Measurements from ENCODE around the gene SIMC1.
"Not testable (repeated sequence)": the region's sequence is repeated elsewhere in the genome, so short reads cannot be mapped to it uniquely, and the experiment has no call there.

Gene SIMC1

GRCh38 chr5:176216393-176216916 is 21.8 kb upstream of the SIMC1 start:
- not testable (repeated sequence) for DNase-seq

DNA sequence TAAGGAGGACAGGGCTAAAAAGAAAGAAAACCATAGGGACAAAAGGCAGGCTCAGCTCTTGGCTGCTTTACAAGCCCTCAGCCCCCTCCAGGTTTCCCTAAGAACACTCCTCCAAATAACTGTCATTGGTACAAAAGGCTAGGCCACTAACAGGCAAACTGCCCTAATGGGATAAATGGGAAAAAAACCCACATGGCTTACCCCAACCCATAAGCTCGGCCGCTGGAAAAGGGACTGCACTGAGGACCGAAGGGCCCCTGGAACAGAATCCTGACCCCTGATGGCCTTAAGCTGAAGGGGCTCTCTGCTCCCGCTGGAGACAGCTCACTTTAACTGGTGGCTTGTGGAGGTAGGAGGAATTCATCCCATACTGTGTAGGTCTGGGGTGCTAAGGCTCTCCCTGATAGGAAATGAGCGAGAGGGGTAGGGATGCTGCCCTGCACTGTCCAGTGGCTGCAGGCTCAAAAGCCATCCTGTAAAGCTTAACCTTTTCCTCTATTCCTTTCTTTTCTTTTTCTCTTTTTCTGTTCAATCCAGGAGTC is 21.0 kb upstream of the SIMC1 start:
- not testable (repeated sequence) for DNase-seq

DNA sequence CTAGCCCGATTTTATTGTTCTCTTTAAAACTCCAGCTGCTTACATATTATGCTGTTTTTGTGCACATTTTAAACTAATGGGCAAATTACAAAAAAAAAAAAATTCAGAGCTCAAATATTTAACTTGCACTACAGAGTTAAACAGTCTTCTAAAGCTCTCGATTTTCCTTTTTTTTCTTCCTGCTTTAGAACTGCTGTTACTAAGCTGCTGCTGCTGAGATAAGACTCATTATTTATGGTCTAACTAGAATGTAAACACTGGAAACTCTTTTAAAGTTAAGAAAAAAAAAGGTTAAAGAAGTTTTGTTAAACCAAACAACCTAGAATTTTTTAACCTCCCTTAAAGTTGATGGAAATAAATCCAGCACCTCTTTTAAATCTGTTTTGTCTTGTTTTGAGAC is 20.5 kb upstream of the SIMC1 start:
- not testable (repeated sequence) for DNase-seq

DNA sequence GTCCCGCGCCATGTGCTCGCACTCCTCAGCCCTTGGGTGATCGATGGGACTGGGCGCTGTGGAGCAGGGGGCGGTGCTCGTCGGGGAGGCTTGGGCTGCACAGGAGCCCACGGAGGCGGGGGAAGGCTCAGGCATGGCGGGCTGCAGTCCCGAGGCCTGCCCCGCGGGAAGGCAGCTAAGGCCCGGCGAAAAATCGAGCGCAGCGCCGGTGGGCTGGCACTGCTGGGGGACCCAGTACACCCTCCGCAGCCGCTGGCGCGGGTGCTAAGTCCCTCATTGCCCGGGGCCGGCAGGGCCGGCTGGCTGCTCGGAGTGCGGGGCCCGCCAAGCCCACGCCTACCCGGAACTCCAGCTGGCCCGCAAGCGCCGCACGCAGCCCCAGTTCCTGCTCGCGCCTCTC is 16.2 kb upstream of the SIMC1 start:
- not testable (repeated sequence) for DNase-seq

- not testable (repeated sequence) for DNase-seq
These were observed 9.9 kb upstream of the SIMC1 start for GRCh38 chr5:176228358-176228757.

- DNase-seq = not testable (repeated sequence)
These were observed 5.0 kb upstream of the SIMC1 start for GRCh38 chr5:176233253-176233652.

DNA sequence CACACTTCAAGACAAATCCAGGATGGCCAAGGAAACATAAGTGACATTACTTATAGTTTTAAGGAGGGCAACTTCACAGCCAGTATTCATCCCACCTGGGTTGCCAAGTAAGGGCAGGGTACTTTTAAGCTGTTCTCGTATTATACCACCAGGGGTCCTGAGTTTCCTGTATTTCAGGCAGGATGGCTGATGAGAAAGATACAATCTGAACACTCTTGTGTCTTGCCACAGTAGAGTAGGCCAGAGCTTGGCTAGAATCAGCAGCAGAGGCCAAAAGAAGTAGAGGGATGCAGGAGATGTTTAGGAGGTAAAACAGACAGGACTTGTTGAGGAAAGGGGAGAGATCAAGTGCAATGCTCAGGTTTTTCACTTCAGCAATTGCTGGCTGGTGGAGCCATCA is 3.1 kb upstream of the SIMC1 start:
- not testable (repeated sequence) for DNase-seq

GRCh38 chr5:176238645-176239283 is 540 bp downstream of the SIMC1 start:
- DNase-seq = not testable (repeated sequence)

- DNase-seq = not testable (repeated sequence)
These were observed 1.1 kb downstream of the SIMC1 start for GRCh38 chr5:176239304-176239703.

- DNase-seq = not testable (repeated sequence)
These were observed 6.1 kb downstream of the SIMC1 start for GRCh38 chr5:176244318-176244717.

DNA sequence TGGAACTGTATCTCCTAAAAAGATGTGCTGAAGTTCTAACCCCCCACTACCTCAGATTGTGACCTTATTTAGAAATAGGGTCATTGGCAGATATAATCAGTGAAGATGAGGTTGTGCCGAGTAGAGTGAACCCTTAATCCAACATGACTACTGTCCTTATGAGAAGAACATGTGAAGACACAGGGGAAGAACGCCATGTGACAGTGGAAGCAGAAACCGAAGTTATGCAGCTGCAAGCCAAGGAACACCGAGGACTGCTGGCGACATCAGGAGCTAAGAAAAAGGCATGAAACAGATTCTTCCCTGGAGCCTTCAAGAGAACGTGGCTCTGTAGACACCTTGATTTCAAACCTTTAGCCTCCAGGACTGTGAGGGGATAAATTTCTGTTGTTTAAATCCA is 6.8 kb downstream of the SIMC1 start:
- DNase-seq = not testable (repeated sequence)

DNA sequence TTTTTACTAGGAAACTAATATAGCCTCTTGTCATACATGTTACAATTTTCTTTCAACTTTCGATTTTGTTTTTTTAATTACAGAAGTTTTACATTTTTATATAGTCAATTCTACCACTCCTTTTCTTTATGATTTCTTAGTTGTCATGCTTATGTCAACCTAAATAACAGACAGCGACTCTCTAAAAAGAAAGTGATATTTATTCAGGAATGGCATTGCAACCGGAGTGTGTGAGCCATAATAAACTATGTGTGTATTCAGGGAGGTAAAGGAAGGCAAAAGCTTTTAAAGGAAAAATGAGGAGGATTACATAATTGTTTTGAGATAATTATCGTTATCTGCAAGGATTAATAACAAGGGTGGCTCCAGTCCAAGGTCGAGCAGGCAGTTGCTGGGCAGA is 7.3 kb downstream of the SIMC1 start:
- DNase-seq = not testable (repeated sequence)

GRCh38 chr5:176250691-176251090 is 12.5 kb downstream of the SIMC1 start:
- not testable (repeated sequence) for DNase-seq

DNA sequence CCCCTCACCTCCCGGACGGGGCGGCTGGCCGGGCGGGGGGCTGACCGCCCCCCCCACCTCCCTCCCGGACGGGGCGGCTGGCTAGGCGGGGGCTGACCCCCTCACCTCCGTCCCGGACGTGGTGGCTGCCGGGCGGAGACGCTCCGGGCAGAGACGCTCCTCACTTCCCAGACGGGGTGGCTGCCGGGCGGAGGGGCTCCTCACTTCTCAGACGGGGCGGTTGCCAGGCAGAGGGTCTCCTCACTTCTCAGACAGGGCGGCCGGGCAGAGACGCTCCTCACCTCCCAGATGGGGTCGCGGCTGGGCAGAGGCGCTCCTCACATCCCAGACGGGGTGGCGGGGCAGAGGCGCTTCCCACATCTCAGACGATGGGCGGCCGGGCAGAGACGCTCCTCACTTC is 13.9 kb downstream of the SIMC1 start:
- not testable (repeated sequence) for DNase-seq

DNA sequence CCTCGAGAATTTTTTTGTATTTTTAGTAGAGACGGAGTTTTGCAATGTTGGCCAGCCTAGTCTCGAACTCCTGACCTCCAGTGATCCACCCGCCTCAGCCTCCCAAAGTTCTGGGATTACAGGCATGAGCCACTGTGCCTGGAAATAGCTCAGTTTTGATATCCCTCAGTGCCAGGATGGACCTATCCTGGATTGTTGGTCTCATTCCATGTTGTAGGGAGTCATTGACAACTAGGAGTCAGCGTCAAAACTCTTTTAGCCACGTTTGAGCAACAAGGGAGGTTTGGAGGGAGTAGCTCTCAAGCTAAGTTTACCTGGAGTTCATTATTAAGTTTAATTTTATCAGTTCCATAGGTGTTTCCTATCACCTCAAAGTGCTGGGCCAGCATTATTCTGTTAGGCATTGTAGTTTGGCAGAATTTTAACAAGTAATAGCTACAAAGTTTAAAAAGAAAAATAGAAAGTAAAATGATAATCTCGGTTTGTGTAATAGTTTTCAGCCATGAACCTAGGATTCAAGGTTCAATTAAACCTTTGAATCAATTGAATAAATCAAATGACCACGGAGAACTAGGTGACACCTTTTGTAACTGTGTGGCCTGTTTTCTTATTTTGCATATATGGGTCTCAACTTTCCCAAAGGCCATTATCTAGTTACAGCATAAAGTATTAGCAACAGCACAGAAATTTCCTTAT is 15.3 kb downstream of the SIMC1 start:
- DNase-seq = not testable (repeated sequence)

DNA sequence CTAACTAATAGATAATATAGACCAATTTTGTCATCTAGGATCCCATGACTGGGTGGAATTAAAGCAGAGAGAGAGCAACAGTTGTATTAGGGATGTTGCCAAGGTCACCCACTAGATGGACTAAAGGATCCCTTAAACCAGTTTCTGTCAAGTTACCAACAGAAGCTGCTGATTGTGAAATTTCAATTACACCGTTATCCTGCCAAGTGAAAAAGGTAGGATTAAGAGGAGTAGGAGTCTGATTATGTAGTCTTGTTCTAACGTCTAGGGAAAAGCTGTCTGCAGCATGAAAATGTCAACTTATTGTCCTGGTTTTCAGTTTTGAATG is 15.8 kb downstream of the SIMC1 start:
- not testable (repeated sequence) for DNase-seq

GRCh38 chr5:176257871-176258505 is 19.8 kb downstream of the SIMC1 start:
- DNase-seq = not testable (repeated sequence)

GRCh38 chr5:176260682-176261081 is 22.5 kb downstream of the SIMC1 start:
- DNase-seq = not testable (repeated sequence)

GRCh38 chr5:176266448-176266847 is 28.2 kb downstream of the SIMC1 start:
- DNase-seq = not testable (repeated sequence)

- DNase-seq = not testable (repeated sequence)
These were observed 50.8 kb downstream of the SIMC1 start for GRCh38 chr5:176289018-176289417.

GRCh38 chr5:176290057-176290840 is 52.0 kb downstream of the SIMC1 start:
- not testable (repeated sequence) for DNase-seq

DNA sequence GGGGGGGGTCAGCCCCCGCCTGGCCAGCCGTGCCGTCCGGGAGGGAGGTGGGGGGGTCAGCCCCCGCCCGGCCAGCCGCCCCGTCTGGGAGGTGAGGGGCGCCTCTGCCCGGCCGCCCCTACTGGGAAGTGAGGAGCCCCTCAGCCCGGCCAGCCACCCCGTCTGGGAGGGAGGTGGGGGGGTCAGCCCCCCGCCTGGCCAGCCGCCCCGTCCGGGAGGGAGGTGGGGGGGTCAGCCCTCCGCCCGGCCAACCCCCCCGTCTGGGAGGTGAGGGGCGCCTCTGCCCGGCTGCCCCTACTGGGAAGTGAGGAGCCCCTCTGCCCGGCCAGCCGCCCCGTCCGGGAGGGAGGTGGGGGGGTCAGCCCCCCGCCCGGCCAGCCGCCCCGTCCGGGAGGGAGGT is 67.1 kb downstream of the SIMC1 start:
- DNase-seq = not testable (repeated sequence)
